Measurements from ENCODE around the gene RNF112.

Gene RNF112

GRCh38 chr17:19413761-19414160 lies 2.7 kb downstream of the RNF112 start:
- TF ChIP-seq CTCF (IDR thresholded peaks at IDR 0.05; ENCODE audit: insufficient read depth, low read depth, low read length, missing control alignments): no peak
- no peak for DNase-seq (ENCODE audit: low read depth)
- no peak overlapping the region for H3K4me3 ChIP-seq (ENCODE audit: low read length)

DNA sequence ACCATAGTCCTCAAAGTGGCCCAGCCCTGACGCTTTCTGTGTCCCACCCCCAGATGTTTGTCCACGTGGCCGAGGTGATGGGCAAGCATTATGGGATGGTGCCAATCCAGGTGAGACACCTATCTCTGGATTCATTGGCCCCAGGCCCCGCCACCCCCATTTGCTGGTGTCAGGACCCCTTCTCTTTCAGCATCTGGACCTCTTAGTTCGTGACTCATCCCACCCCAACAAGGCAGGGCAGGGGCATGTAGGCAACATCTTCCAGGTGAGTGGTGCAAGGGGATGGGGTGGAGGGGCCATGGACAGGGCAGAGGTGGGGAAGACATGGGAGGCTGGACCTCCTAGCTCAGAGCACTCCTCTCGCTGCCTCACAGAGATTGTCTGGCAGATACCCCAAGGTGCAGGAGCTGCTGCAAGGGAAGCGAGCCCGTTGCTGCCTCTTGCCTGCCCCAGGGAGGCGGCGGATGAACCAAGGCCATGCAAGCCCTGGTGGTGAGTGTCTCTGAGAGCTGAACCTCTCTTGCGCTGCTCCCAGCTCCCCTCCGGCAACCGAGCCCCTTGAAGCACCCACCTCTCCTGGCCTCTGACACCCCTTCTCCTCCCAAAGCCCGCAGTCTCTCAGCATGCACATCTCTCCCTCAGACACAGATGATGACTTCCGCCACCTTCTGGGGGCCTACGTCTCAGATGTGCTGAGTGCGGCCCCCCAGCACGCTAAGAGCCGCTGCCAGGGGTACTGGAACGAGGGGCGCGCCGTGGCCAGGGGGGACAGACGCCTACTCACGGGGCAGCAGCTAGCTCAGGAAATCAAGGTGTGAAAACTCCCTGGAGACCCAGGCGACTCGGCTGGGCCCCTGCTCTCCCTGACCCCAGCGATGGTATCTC lies 3.6 kb downstream of the RNF112 start:
- H3K4me3 ChIP-seq (ENCODE audit: low read length): no peak overlapping the region
- no peak for DNase-seq (ENCODE audit: low read depth)
- no peak for TF ChIP-seq CTCF (IDR thresholded peaks at IDR 0.05; ENCODE audit: insufficient read depth, low read depth, low read length, missing control alignments)

- H3K4me3 ChIP-seq (ENCODE audit: low read length): no peak overlapping the region
- TF ChIP-seq CTCF (IDR thresholded peaks at IDR 0.05; ENCODE audit: insufficient read depth, low read depth, low read length, missing control alignments): no peak
- DNase-seq (ENCODE audit: low read depth): no peak
Measured at GRCh38 chr17:19415311-19415710, 4.3 kb downstream of the RNF112 start.

- DNase-seq (ENCODE audit: low read depth): no peak
- no peak overlapping the region for H3K4me3 ChIP-seq (ENCODE audit: low read length)
Measured at GRCh38 chr17:19415806-19416775, 5.1 kb downstream of the RNF112 start.

DNA sequence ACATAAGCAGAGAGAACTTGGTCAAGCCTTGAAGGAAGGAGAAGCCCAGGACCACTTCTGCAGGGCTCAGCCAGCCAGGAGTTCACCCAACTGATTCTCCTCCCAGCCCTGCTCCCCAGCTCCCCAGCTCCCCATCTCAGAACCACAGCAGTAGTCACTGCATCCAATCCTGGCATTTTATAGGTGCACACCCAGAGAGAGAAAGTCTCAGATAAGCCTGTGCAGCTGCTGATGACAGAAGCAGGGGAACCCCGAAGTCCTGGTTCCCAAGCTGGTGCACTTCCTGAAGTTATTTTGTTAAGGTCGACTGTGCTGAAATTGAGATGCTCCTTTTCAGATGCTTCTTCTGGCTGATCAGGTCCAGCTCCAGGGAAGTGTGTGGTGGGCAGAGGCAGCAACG lies 6.6 kb downstream of the RNF112 start:
- no peak for TF ChIP-seq CTCF (IDR thresholded peaks at IDR 0.05; ENCODE audit: insufficient read depth, low read depth, low read length, missing control alignments)
- H3K4me3 ChIP-seq (ENCODE audit: low read length): no peak overlapping the region
- no peak for DNase-seq (ENCODE audit: low read depth)

More at GRCh38 chr17:19415806-19416775, 5.1 kb downstream of the RNF112 start:
- no peak for TF ChIP-seq CTCF (IDR thresholded peaks at IDR 0.05; ENCODE audit: insufficient read depth, low read depth, low read length, missing control alignments)

DNA sequence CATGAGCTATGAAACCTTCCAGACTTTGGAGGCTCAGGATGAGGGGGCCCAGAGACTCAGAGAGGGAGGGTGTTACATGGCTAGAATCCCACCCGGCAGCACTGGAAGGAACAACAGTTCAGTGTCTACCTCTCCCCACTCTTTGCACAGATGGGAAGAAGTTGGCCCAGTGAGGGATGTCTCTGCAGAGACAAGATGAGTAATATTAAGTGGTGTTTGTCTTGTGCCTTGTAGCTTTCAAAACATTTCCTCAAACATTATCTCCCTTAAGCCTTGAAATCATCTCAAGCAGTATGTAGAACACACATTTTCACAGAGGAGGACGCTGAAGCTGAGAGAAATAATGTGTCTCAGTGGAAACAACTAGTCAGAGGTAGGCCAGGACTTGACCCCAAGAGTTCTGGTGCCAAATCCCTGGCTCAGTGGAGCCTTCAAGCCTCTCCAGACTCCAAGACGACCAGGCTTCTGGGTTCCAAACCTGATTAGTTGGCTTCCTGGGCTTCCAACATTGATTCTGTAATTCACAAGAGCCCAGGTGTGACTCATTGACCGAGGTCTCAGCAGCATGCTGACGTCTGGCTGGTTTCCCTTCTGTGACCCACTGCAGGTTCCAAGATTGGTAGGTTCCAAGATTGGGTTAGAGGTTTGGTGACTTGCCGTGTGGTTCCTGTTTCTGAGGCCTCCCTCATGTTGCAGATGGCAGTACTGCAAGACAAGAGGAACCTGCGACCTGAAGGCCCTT lies 7.4 kb downstream of the RNF112 start:
- no peak for TF ChIP-seq CTCF (IDR thresholded peaks at IDR 0.05; ENCODE audit: insufficient read depth, low read depth, low read length, missing control alignments)

More for the DNA sequence above, 7.4 kb downstream of the RNF112 start:
- no peak overlapping the region for H3K4me3 ChIP-seq (ENCODE audit: low read length)
- DNase-seq (ENCODE audit: low read depth): peak; percentile 60
